HG03196 (cell line): ENCODE results near the gene MRPL44.

ENCODE experiments used
- ATAC-seq: cut with Tn5 transposase; IDR thresholded peaks from one replicate; pipeline ENCODE4 v1.9.1; 2021; ENCODE audit not compliant: unreplicated experiment

MRPL44 gene

DNA sequence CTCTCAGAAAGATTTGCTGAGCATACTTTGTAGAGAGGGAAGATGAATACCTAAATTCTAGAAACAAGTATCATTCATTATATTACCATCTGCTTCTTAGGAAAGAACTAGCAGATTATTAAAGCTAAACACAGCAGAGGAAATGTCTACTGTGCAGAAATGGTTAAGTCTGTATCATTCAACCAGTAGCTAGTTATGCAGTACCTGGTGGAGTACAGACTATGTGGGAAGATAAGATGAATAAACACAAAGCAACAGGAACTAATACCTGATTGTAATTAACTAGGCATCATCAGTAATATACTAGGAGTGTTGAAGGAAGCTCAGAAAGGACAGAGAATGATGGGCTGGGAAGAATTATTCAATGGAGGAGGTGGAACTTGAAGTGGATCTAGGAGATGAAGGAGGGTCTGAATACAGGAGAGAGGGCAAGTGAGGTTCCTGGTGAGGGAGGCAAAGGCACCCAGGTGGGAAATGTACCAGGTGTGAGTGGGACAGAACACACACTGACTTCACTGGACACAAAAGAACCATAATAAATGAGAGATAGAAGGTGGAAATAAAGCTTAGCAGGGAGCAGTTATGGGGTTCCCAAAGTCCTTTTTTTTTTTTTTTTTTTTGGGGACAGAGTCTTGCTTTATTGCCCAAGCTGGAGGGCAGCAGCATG, 21.7 kb upstream of the MRPL44 start:
- no peak for ATAC-seq

DNA sequence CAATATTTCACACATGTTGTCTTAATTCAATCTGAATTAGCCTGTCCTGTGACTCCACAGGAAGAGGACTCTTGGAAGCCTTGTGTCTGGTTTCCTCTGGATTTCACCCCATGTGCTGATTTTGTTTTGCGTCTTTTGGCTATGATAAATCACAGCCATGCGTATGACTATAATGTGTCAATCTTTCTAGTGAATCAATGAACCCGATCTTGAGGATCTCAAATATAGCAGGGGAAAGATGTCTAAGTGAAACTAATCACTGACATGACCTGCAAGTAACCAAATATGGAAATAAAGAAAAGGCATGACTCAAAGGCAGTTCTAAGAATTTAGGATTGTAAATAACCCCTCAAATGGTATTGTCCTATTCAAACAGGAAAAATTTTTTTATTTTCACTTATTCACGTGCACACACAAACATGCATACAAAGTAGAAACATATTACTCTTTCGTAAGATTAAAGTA, 20.4 kb upstream of the MRPL44 start:
- no peak for ATAC-seq

DNA sequence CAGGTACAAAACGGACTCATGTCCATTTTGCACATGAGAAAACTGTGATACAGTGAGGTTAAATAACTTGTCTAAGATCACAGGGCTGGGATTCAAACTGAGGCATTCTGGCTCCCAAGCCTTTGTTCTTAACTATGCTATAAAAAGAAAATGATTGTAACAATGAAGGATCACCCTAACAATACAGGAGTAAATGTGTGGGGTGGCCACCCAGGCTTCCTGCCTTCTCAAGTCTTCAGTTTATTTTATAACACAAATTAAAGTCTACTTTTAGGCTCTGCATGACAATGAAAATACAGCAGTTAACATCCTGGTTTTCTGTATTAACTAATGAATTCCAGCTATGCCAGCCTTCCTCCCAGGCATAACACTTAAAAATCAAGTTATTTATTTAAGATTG, 19.7 kb upstream of the MRPL44 start:
- ATAC-seq: no peak

DNA sequence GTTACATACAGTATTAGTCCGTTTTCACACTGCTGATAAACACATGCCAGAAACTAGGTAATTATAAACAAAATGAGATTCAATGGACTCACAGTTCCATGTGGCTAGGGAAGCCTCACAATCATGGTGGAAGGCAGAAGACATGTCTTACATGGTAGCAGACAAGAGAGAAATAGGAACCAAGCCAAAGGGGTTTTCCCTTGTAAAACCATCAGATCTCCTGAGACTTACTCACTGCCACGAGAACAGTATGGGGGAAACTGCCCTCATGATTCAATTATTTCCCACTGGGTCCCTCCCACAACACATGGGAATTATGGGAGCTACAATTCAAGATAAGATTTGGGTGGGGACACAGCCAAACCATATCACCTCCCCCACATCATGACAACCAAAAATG, 17.8 kb upstream of the MRPL44 start:
- peak; percentile 38 for ATAC-seq

DNA sequence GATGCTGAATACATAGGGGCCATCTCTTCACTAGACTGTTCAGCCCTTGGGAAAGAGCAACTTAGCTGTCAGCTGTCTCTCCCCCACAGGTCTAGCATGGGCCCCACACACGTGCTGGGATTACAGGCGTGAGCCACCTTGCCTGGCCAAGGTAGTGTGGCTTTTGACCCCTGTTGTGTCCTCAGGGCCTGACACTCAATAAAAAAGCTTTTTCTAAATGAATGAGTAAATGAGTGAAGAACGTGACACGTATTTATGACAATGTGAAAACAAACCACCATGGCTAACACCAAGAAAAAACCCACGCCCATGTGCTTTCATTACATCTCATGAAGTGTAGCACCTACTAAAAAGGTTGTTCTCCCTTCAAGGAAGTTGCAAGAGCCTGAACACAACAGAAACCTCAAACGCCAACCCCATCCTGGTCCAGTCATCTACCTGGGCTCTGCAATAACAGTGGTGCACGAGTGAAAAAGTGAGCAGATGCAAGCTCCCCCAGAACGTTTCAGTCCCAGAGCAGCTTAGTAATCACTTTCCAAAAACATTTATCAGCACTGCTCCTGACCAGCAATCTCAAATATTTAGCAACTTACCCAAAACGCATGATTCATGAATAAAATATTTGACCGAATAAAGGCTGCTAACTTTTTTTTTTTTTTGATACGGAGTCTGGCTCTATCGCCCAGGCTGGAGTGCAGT, 15.5 kb upstream of the MRPL44 start:
- ATAC-seq: peak; percentile 27

DNA sequence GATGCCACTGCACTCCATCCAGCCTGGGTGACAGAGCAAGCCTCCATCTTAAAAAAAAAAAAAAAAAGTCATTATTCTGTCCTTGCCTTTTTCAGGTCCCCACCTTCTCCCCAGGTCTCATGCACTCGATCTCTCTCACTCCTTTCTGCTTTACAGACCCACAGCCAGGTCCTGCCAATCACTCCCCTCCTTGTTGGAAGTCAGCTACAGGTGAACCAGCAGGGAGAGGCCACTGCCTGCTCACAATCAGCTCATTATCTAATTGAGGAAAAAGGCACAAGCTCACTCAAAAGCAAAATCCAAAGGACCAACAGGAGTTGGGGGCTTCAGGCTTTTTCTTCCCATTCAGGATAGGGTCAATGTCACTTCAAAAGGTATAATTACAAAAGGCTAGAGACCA, 14.1 kb upstream of the MRPL44 start:
- no peak for ATAC-seq

DNA sequence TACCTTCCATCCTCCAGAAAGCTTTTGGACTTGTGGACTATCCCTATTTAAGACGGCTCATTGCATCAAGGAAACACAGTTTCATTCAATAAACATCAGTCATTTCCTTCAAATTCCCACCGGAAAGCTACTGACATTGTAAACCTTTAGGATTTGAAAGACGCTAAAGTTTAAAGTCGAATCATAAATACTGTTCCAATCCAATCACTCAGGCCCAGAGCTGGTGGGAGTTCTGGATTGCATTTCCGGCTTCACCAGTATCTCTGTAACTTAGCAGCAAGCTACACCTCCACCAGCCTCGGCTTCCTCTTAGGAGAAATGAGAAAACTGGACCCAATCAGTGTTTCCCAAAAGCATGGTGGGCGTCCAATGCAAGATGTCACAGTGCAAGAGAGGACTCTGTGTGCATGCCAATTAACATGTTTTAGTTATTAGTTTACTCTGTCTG, 13.7 kb upstream of the MRPL44 start:
- no peak for ATAC-seq

DNA sequence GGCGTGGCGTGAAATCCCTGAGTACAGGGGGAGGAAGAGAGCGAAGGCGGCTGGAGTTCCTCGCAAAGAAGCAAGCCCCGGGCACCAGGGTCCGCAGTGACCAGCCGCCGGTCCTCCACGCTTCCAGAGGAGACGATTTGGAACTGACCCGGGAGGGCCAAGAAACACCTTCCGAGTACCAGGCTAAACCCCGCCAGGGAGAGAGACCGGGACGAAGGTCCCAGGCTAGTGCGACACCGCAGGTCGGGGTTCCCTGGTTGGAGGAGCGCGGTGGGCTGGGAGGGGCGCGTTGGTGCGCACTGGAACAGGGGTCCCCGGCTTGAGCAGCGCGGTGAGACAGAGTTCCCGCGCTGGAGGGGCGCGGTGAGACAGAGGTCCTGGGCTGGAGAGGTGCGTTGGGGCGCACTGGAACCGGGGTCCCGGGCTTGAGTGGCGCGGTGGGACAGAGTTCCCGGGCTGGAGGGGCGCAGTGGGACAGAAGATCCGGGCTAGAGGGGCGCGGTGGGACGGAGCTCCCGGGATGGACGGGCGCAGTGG, 13.0 kb upstream of the MRPL44 start:
- no peak for ATAC-seq

DNA sequence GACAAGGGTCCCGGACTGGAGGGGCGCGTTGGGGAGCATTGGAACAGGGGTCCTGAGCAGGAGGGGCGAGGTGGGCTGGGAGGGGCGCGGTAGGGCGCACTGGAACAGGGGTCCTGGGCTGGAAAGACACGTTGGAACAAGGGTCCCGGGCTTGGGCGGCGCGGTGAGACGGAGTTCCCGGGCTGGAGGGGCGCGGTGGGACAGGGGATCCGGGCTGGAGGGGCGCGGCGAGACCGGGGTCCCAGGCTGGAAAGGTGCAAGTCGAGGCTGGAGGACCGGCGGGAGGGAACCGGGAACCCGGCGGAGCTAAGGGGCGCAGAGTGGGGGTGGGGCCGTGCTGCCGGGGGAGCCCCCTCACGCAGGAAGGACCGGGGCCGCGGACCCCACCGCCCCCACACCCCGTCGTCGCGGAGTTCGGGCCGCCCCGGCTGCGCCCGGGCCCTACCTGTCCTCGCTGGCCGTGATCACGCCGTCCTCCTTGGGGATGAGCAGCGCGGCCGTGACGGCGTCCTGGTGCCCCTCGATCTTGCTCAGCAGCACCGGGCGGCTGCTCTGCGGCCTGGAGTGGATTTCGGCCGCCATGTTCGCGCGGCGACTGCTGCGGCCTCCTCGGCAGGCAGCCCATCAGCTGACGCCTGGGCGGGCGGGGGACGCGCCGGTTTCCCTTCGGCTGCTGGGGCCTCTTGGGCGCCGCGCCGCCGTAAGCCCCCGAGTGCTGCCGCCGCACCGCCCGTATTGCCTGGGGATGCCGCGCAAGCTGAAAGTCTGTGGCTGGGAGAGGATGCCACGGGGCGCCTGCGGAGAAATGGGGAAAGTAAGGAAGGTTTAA, 12.3 kb upstream of the MRPL44 start, which contains the start of gene WDFY1:
Gene WDFY1, minus strand, starts transcription at position 633 of the 829 bp plus-strand sequence. Its CDS starts 51 bp downstream, at position 582.
- peak; percentile 83 for ATAC-seq

DNA sequence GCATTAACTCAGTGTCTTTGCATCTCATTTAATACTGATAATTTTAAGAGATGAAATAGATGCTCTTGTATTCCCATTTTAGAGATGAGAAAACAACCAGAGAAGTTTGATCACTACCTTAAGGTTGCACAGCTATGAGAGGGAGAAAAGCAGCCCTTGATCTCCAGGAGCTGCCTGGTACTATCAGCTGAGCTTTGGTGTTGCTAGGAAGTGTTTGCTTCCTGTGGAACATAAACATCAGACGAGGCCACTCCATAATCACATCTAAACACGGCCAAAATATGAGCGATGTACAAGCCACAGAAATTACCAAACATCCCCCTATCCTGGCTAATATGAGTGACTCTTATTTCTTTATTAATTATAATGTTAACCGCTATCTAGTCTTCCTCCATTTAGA, 11.5 kb upstream of the MRPL44 start:
- ATAC-seq: no peak

DNA sequence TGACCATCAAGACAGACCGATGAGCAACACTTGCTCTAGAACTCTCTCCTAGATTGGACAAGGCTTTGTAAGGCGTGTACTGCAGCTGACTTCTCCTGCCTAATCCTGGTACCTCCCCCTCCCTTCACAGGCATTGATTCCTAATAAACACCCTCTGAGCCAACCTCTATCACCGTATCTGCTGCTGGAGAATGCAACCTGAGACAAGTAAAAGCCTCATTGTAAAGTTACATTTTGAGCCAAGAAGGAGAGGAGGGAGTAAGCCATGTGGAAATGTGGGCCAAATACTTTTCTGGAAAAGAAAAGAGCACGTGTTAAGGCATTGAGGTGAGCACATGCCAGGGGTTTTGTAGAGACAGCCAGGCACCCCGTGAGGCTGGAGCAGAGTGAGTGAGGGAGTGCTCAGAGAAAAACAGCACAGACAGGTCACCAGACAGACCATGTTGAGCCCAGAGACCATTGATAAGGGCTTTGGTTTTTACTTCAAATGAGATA, 9.5 kb upstream of the MRPL44 start:
- no peak for ATAC-seq

DNA sequence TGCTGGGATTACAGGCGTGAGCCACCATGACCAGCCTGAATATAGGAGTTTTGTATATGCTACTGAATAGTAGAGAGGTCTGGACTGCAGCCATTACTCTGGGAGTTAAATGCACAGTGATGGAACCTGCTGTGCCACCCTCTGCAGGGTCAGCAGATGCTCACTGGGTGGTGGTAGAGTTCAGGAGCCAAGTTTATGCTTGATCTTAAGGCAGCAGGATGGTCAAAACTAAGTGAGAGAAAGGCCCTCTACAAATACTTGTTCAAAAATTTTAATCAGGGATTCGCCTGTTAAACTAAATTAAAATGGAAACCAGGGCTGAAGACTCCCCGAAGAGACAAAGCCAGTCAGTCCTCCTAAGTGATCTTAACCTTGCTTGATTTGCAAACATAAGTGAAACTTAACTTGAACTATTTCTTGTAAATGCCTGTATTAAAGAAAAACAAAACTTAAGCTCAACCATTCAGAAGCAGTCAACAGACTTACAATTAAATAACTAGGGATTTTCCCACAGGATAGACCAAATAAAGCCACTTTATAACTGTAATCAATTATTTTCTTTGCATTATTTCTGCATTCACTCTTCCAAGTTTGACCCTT, 7.9 kb upstream of the MRPL44 start:
- ATAC-seq: no peak

DNA sequence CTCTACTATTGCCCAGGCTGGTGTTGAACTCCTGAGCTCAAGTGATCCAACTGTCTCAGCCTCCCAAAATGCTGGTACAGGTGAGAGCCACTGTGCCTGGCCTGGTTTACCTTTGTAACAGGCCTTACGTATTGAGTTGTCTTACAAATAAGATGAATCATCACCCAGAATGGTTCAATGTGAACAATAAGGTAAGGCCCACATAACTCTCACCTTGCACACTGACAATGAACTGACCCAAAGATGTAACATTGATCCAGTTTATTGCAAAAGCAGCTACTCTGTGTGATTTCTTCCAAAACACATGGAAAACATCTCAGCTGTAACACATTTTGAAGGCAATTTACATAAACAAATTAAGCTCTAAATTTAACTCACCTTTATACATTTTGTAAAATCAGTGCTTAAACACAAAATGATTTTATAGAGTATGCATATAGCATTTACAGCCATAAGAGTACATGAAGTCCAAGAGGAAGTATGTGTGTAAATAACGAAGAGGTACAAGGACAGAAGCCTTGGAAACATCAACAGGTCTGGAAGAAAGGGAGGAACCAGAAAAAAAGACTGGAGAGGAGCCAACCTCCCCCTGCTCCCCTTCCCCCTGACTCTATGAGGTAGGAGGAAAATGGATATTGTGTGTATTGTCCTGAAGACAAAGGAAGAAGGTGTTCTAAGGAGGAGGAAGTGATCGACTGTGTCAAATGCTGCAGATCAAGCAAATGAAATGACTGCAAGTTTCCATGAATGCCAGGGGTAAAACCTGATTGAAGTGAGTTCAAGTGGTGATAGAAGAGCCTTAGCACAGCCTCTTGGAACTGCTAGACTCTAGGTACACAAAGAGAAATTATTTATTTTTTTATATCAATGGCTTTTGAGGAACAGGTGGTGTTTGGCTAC, 6.6 kb upstream of the MRPL44 start:
- no peak for ATAC-seq

DNA sequence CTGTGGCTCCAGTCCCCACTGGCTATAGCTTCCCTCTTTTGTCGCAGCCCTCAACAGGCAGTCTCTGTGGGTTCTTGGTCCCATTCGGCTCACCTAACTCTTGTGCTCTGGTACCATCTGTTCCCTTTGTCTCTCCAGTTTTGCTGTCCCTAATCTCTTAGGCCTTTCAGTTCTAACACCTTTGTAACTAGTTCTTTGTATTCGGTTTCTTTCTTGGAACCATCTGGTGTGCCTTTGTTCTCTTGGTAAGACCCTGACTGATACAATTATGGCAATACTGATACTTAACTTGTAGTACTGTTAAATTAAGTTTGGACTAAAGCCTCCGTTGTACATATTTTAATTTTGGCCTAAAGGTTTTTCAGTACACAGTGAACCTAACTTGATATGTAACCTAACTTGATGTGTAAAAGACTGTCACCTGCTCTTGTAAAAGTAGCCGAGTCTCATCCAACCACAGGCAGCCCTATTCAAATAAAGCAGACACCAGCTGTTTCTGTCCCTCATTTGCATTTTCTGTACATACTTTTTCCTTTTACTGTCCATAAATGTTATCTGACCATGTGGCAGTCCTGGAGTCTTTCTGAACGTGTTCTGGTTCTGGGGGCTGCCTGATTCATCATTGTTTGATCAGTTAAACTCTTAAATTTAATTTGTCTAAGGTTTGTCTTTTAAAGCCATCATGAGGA, 4.8 kb upstream of the MRPL44 start:
- ATAC-seq: peak; percentile 53

DNA sequence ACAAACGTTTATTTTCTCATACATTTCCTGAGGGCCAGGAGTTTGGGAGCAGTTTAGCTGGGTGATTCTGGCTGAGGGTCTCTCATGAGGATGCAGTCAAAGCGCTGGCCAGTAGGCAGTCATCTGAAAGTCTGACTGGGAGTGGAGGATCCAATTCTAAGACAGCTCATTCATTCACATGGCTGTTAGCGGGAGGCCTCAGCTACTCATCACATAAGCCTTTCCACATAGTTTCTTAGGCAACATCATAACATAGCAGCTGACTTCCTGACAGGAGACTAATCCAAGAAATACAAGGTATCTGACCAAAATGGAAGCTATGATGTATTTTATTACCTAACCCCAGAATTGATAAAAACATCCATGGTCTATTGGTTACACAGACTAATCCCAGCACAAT, 2.9 kb upstream of the MRPL44 start:
- ATAC-seq: no peak

DNA sequence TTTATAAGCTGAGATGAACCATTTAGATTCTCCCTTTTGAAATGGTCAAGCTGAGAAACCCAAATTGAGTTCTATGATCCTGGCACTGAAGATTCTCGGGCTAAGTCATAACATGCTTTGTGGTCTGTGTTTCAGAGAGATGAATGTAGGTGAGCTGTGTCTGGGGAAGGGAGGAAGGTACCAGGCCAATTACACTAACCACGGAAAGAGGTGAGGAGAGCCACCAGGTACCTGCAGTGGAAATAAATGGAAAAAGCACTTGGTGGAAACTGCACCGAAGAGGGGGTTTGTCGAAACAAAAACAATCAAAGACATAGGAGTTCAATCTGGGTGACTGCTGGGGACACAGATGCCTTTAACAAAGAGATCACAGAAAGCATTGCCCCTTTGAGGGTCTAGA, 963 bp upstream of the MRPL44 start:
- ATAC-seq: no peak

DNA sequence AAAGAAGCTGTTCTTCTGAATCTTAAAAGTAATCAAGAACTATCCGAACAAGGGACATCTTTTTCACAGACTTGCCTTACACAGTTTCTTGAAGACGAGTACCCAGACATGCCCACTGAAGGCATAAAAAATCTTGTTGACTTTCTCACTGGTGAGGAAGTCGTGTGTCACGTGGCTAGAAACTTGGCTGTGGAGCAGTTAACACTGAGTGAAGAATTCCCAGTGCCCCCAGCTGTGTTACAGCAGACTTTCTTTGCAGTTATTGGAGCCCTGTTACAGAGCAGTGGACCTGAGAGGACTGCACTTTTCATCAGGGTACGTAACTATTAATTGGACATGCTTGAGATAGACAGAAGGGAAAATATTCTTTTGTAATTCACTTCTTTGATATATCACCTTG, 2.4 kb downstream of the MRPL44 start:
- no peak for ATAC-seq

DNA sequence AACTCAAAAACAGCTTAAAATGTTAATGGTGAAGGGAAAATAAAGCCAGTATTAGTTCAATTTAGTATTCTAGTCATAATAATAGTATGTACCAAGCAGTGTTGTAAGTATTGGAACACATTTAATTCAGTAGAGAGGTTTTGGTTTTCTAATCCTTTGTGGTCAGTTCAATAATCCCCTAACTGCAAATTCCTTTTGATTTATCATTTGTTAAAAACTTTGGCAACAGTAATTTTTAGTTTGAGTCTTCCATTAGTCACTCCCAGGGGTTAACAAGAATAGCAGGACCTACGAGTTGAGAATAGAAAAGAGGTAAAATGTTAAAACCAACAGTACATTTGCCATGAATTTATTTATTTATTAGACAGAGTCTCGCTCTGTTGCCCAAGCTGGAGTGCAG, 10.7 kb downstream of the MRPL44 start:
- ATAC-seq: no peak

DNA sequence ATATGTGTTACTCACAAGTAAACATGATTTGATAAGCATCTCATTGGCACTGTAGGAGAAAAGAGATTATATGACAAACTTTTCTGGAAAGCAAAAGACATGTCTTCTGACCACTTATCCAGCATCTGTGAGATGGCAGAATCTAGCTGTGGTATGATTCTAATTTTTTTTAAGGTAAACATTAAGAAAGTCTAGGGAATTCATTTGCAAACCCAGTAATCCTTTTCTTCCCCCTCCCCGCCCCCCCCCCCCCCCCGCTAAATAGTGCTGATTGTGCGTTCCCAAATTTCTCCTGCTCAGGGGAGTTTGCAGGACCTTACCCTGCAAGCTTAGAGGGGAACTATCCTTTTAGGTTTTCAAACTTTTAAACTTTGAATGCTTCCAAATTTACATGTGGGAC, 12.1 kb downstream of the MRPL44 start:
- ATAC-seq: no peak
